Mucosa of stomach (tissue), 1 donor: Measurements from ENCODE around the gene RTL10.

ENCODE experiments used
- H3K27me3 ChIP-seq: one replicate; pipeline ENCODE4 v1.7.0; 2013; ENCODE audit warnings: mild to moderate bottlenecking, low read length; ENCODE audit not compliant: control insufficient read depth, insufficient read depth
- H3K36me3 ChIP-seq: one replicate; pipeline ENCODE4 v1.7.0; 2013; ENCODE audit warnings: low read length; ENCODE audit not compliant: control insufficient read depth, insufficient read depth
- H3K4me1 ChIP-seq: one replicate; pipeline ENCODE4 v1.7.0; 2013; ENCODE audit warnings: mild to moderate bottlenecking, low read length; ENCODE audit not compliant: control insufficient read depth, insufficient read depth
- H3K4me3 ChIP-seq: one replicate; pipeline ENCODE4 v1.7.0; 2013; ENCODE audit warnings: low read length
- H3K9ac ChIP-seq: one replicate; pipeline ENCODE4 v1.7.0; 2013; ENCODE audit warnings: mild to moderate bottlenecking, low read length, moderate library complexity
- H3K9me3 ChIP-seq: one replicate; pipeline ENCODE4 v1.7.0; 2013; ENCODE audit warnings: mild to moderate bottlenecking, low read length, moderate library complexity; ENCODE audit not compliant: control insufficient read depth
- donor health status: Pancreatic carcinoma.

The RTL10 gene

GRCh38 chr22:19854778-19855503 is at the start of gene RTL10, which contains the start of gene GNB1L:
TSS of gene RTL10 (minus strand) at chr22:19854874. CDS start at chr22:19852261, 2,613 bp downstream.
TSS of gene GNB1L (minus strand) at chr22:19854874. CDS start at chr22:19821355, 33,519 bp downstream.
- Histone ChIP-seq H3K9ac (peak within 1 kb of the TSS; percentile 88), H3K9me3 (no peaks in the 10 kb centered on the region), H3K4me3 (peak within 1 kb of the TSS; percentile 87), H3K36me3 (peaks cover 4% of the 10 kb centered on the region), H3K27me3 (no peaks in the 10 kb centered on the region), H3K4me1 (peaks cover 37% of the 10 kb centered on the region)

- Histone ChIP-seq H3K9ac (no peak overlapping the region), H3K4me1 (peaks cover 9% of the 10 kb centered on the region), H3K9me3 (no peaks in the 10 kb centered on the region), H3K4me3 (no peak overlapping the region), H3K27me3 (no peaks in the 10 kb centered on the region), H3K36me3 (no peaks in the 10 kb centered on the region)
Measured at GRCh38 chr22:19904174-19904856, 49.6 kb upstream of the RTL10 start.

- H3K4me3 ChIP-seq: no peak overlapping the region
Measured at GRCh38 chr22:19903513-19903912, 48.8 kb upstream of the RTL10 start.

GRCh38 chr22:19903031-19903430 is 48.4 kb upstream of the RTL10 start:
- Histone ChIP-seq H3K9ac (no peak overlapping the region), H3K4me3 (no peak overlapping the region), H3K36me3 (no peaks in the 10 kb centered on the region), H3K27me3 (no peaks in the 10 kb centered on the region), H3K4me1 (peaks cover 9% of the 10 kb centered on the region), H3K9me3 (no peaks in the 10 kb centered on the region)

More at GRCh38 chr22:19903513-19903912, 48.8 kb upstream of the RTL10 start:
- Histone ChIP-seq H3K36me3 (no peaks in the 10 kb centered on the region), H3K27me3 (no peaks in the 10 kb centered on the region), H3K9me3 (no peaks in the 10 kb centered on the region), H3K9ac (no peak overlapping the region), H3K4me1 (peaks cover 9% of the 10 kb centered on the region)

- Histone ChIP-seq H3K9me3 (no peaks in the 10 kb centered on the region), H3K4me1 (peaks cover 9% of the 10 kb centered on the region), H3K4me3 (no peak overlapping the region), H3K9ac (no peak overlapping the region), H3K27me3 (no peaks in the 10 kb centered on the region), H3K36me3 (no peaks in the 10 kb centered on the region)
Measured at GRCh38 chr22:19902245-19902715, 47.6 kb upstream of the RTL10 start.

GRCh38 chr22:19901577-19902244 is 47.0 kb upstream of the RTL10 start:
- peaks cover 9% of the 10 kb centered on the region for H3K4me1 ChIP-seq
- no peaks in the 10 kb centered on the region for H3K36me3 ChIP-seq
- no peak overlapping the region for H3K4me3 ChIP-seq
- H3K9ac ChIP-seq: no peak overlapping the region
- H3K27me3 ChIP-seq: no peaks in the 10 kb centered on the region
- H3K9me3 ChIP-seq: no peaks in the 10 kb centered on the region

- Histone ChIP-seq H3K27me3 (no peaks in the 10 kb centered on the region), H3K36me3 (no peaks in the 10 kb centered on the region), H3K4me3 (no peak overlapping the region), H3K9me3 (no peaks in the 10 kb centered on the region), H3K4me1 (peaks cover 9% of the 10 kb centered on the region), H3K9ac (no peak overlapping the region)
Measured at GRCh38 chr22:19900707-19901436, 46.2 kb upstream of the RTL10 start.

GRCh38 chr22:19898831-19899567 is 44.3 kb upstream of the RTL10 start:
- H3K9me3 ChIP-seq: no peaks in the 10 kb centered on the region
- no peaks in the 10 kb centered on the region for H3K27me3 ChIP-seq
- no peak overlapping the region for H3K4me3 ChIP-seq
- H3K4me1 ChIP-seq: peaks cover 9% of the 10 kb centered on the region
- H3K36me3 ChIP-seq: peaks cover under 1% of the 10 kb centered on the region
- no peak overlapping the region for H3K9ac ChIP-seq

GRCh38 chr22:19898145-19898544 is 43.5 kb upstream of the RTL10 start:
- no peaks in the 10 kb centered on the region for H3K27me3 ChIP-seq
- H3K36me3 ChIP-seq: peaks cover 4% of the 10 kb centered on the region
- no peak overlapping the region for H3K4me3 ChIP-seq
- no peak overlapping the region for H3K9ac ChIP-seq
- peaks cover 9% of the 10 kb centered on the region for H3K4me1 ChIP-seq
- no peaks in the 10 kb centered on the region for H3K9me3 ChIP-seq

- Histone ChIP-seq H3K9ac (no peak overlapping the region), H3K36me3 (peaks cover 4% of the 10 kb centered on the region), H3K4me1 (peaks cover 9% of the 10 kb centered on the region), H3K27me3 (no peaks in the 10 kb centered on the region), H3K9me3 (no peaks in the 10 kb centered on the region), H3K4me3 (no peak overlapping the region)
Measured at GRCh38 chr22:19897726-19898125, 43.1 kb upstream of the RTL10 start.

- Histone ChIP-seq H3K36me3 (peaks cover 4% of the 10 kb centered on the region), H3K4me1 (peaks cover 9% of the 10 kb centered on the region), H3K9ac (no peak overlapping the region), H3K4me3 (no peak overlapping the region), H3K27me3 (no peaks in the 10 kb centered on the region), H3K9me3 (no peaks in the 10 kb centered on the region)
Measured at GRCh38 chr22:19896665-19897355, 42.1 kb upstream of the RTL10 start.
